Measurements from ENCODE around the gene HSPBAP1. TPM values are rescaled to one million over a fixed set of nuclear protein-coding genes. Genes with fewer than 3 reads are reported as not detected.

Gene HSPBAP1
- total and polyA plus RNA-seq, 9 of the 15 experiments (the other 6 are each of a cell fraction or from before 2014, with no cell fraction given), result 2.1 to 4.5 (median 3.4) TPM

GRCh38 chr3:122816587-122816986 lies 23.0 kb upstream of the HSPBAP1 start:
- Histone ChIP-seq H3K4me1 (replicated peaks in 1 of 2; ENCODE audit: control insufficient read depth in 2 of 2, insufficient read depth in 2 of 2, low read length in 2 of 2) (no peaks in the 10 kb centered on the region), H2AFZ (ENCODE audit: low read depth, low read length) (no peak overlapping the region), H3K9me1 (ENCODE audit: control insufficient read depth, insufficient read depth, low read length) (no peaks in the 10 kb centered on the region), H3K27ac (ENCODE audit: extremely low read depth, low read depth, low read length) (no peak overlapping the region), H3K4me2 (ENCODE audit: insufficient read depth, low read length) (no peak overlapping the region), H3K9ac (ENCODE audit: insufficient read depth in 1 of 2, low read depth in 2 of 2, low read length in 2 of 2) (no peak overlapping the region), H3K9me3 (replicated peaks; ENCODE audit: control insufficient read depth, insufficient read depth, low read depth, low read length) (no peaks in the 10 kb centered on the region), H3K36me3 (ENCODE audit: control insufficient read depth, insufficient read depth, low read length) (no peaks in the 10 kb centered on the region), H3K4me3 (no peak overlapping the region), H4K20me1 (replicated peaks; ENCODE audit: control insufficient read depth, insufficient read depth, low read length) (no peaks in the 10 kb centered on the region), H3K27me3 (ENCODE audit: control insufficient read depth in 2 of 2, insufficient read depth in 2 of 2, low read length in 2 of 2) (no peaks in the 10 kb centered on the region), H3K79me2 (ENCODE audit: control insufficient read depth, insufficient read depth, low read length) (no peaks in the 10 kb centered on the region)
- DNase-seq (ENCODE audit: extremely low read depth in 1 of 4, low spot score in 3 of 4), result no peak
- intact Hi-C loops (cut with micrococcal nuclease) (no loop called here), in situ Hi-C loops (cut with MboI) (no loop called here)
- 21% methylated on average over 2 of the region's 2 CpGs for WGBS (ENCODE audit: insufficient coverage, low coverage, missing lambda C conversion rate)
- BruUV-seq (replicated peaks), result no TSS peak
- ChIA-PET CTCF (ENCODE audit: low intra/inter-chr PET ratio) (no interaction called here), POLR2A (interaction anchor here (0.5 kb wide), 1 partner anchor 136 kb away, joined by 3 read pairs; no protein-coding TSS in a partner anchor)
- TF ChIP-seq FOXJ2 (tag; IDR thresholded peaks at IDR 0.05) (no peak), TOE1 (IDR thresholded peaks at IDR 0.05; ENCODE audit: borderline replicate concordance) (no peak), TOE1 (CRISPR knock-in tag; IDR thresholded peaks at IDR 0.05; ENCODE audit: borderline replicate concordance, low read depth) (no peak), CEBPG (CRISPR knock-in tag; IDR thresholded peaks at IDR 0.05) (no peak), CEBPG (tag; conservative IDR thresholded peaks at IDR 0.05 in 1 of 2, IDR thresholded peaks at IDR 0.05 in 1 of 2) (no peak), CBFA2T2 (conservative IDR thresholded peaks at IDR 0.05) (no peak), JUN (IDR thresholded peaks at IDR 0.05; ENCODE audit: borderline replicate concordance, low read depth, low read length) (no peak), JUN (CRISPR knock-in tag; IDR thresholded peaks at IDR 0.05; ENCODE audit: borderline replicate concordance) (no peak), HDAC2 (IDR thresholded peaks at IDR 0.05) (no peak), ETV1 (tag; conservative IDR thresholded peaks at IDR 0.05; ENCODE audit: low read depth) (no peak), PCBP1 (IDR thresholded peaks at IDR 0.05; ENCODE audit: low read depth, low read length, poor library complexity, severe bottlenecking) (no peak), NCOA1 (IDR thresholded peaks at IDR 0.05; ENCODE audit: low read depth) (no peak), E2F4 (CRISPR knock-in tag; IDR thresholded peaks at IDR 0.05; ENCODE audit: low read depth) (no peak), SNRNP70 (optimal IDR thresholded peaks at IDR 0.05; ENCODE audit: low read depth, low read length) (no peak)
- TF ChIP-seq, protein P1, sequence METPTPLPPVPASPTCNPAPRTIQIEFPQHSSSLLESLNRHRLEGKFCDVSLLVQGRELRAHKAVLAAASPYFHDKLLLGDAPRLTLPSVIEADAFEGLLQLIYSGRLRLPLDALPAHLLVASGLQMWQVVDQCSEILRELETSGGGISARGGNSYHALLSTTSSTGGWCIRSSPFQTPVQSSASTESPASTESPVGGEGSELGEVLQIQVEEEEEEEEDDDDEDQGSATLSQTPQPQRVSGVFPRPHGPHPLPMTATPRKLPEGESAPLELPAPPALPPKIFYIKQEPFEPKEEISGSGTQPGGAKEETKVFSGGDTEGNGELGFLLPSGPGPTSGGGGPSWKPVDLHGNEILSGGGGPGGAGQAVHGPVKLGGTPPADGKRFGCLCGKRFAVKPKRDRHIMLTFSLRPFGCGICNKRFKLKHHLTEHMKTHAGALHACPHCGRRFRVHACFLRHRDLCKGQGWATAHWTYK (CRISPR knock-in tag; IDR thresholded peaks at IDR 0.05), result no peak
- no peak for FAIRE-seq
- ATAC-seq, result no peak
